HCT116 (cell line): Measurements from ENCODE around the gene KIAA0825. TPM values are rescaled to one million over a fixed set of nuclear protein-coding genes. Genes with fewer than 3 reads are reported as not detected.

ENCODE experiments used
- ATAC-seq: fragments of 200-7000 bp; cut with Tn5 transposase; 2 replicates; pipeline ENCODE4 v1.9.1; 2020; ENCODE audit warnings: mild to moderate bottlenecking, moderate library complexity
- BruUV-seq: library from RNA; stranded (reverse); fragments of 400-500 nt; replicated peaks from 2 replicates; lab custom pipeline; 2021; lab: Mats Ljungman, UMichigan
- CTCF ChIA-PET: fragments of 300-600 bp; sonication (Branson Sonifier 250); formaldehyde crosslinking; loops from one replicate; lab custom pipeline; 2021; ENCODE audit warnings: antibody characterized with exemption; lab: Charles Lee
- POLR2A ChIA-PET: fragments of 300-600, 350-600 bp; sonication (Branson Sonifier 250); formaldehyde crosslinking; loops from one replicate; lab custom pipeline; 2021; ENCODE audit warnings: antibody characterized with exemption; lab: Charles Lee
- RAD21 ChIA-PET, 2 experiments: fragments of 300-600 bp; sonication (Branson Sonifier 250); formaldehyde crosslinking; loops; one replicate each; lab custom pipeline; 2023; ENCODE audit warnings: low total read pairs in 2 of 2; ENCODE audit not compliant: uncharacterized antibody in 2 of 2, unreplicated experiment in 2 of 2, low non-redundant PET in 1 of 2; lab: Charles Lee
- DNase-seq: peaks from one replicate; pipeline ENCODE4 v3.0.0-alpha.2; 2010; ENCODE audit warnings: low read depth, low spot score
- H2AFZ ChIP-seq: fragments of 200-600 bp; shearing (Covaris generic), sonication (generic); 2 replicates; pipeline ENCODE4 v1.6.1; 2017; ENCODE audit warnings: low read depth, mixed run types, mixed read lengths, antibody characterized with exemption, low read length; ENCODE audit not compliant: poor library complexity, severe bottlenecking
- H3K27ac ChIP-seq: 2 replicates; pipeline ENCODE4 v1.5.1; 2012; ENCODE audit warnings: low read depth, low read length
- H3K27me3 ChIP-seq: fragments of 200-600 bp; sonication (generic); 2 replicates; pipeline ENCODE4 v1.6.1; 2016; ENCODE audit warnings: mixed run types, low read length, mixed read lengths; ENCODE audit not compliant: insufficient read depth
- H3K36me3 ChIP-seq, 2 experiments: fragments of 200-500 bp in 1 of 2; fragments of 200-600 bp in 1 of 2; sonication (Bioruptor generic) in 1 of 2; sonication (generic) in 1 of 2; 2 replicates each; pipeline versions ENCODE4 v1.5.1 to v1.6.1; 2014 to 2016; ENCODE audit warnings: low read length in 2 of 2, inconsistent platforms in 1 of 2, mixed read lengths in 1 of 2, mixed run types in 1 of 2; ENCODE audit not compliant: insufficient read depth in 2 of 2, control insufficient read depth in 1 of 2
- H3K4me1 ChIP-seq, 2 experiments: fragments of 200-600 bp in 1 of 2; sonication (generic) in 1 of 2; 2 replicates each; pipeline versions ENCODE4 v1.5.1 to v1.6.1; 2012 to 2017; ENCODE audit warnings: low read length in 2 of 2, inconsistent platforms in 1 of 2, mild to moderate bottlenecking in 1 of 2, mixed read lengths in 1 of 2, mixed run types in 1 of 2, moderate library complexity in 1 of 2; ENCODE audit not compliant: insufficient read depth in 2 of 2, control insufficient read depth in 1 of 2
- H3K4me2 ChIP-seq: fragments of 200-600 bp; sonication (generic); 2 replicates; pipeline ENCODE4 v1.6.1; 2017; ENCODE audit warnings: mixed run types, low read length, mixed read lengths
- H3K4me3 ChIP-seq, 2 experiments: fragments of 200-600 bp in 1 of 2; sonication (generic) in 1 of 2; replicated peaks in 1 of 2; 2 replicates each; pipeline ENCODE4 v1.5.1; 2011 to 2016; ENCODE audit warnings: low read length in 2 of 2, control low read depth in 1 of 2, low read depth in 1 of 2, mild to moderate bottlenecking in 1 of 2, mixed read lengths in 1 of 2, mixed run types in 1 of 2
- H3K79me2 ChIP-seq: fragments of 200-600 bp; sonication (generic); 2 replicates; pipeline ENCODE4 v1.6.1; 2017; ENCODE audit warnings: mild to moderate bottlenecking, mixed run types, low read length, moderate library complexity, mixed read lengths; ENCODE audit not compliant: insufficient read depth
- H3K9ac ChIP-seq: fragments of 200-600 bp; sonication (generic); 2 replicates; pipeline ENCODE4 v1.6.1; 2016; ENCODE audit warnings: low read length, mixed read lengths
- H3K9me2 ChIP-seq: fragments of 200-600 bp; sonication (generic), shearing (Covaris generic); 2 replicates; pipeline ENCODE4 v1.6.1; 2017; ENCODE audit warnings: mixed run types, mild to moderate bottlenecking, moderate library complexity; ENCODE audit not compliant: insufficient read depth
- H3K9me3 ChIP-seq, 2 experiments: fragments of 200-500 bp in 1 of 2; fragments of 200-600 bp in 1 of 2; sonication (Bioruptor generic) in 1 of 2; sonication (generic) in 1 of 2; 2 replicates each; pipeline ENCODE4 v1.6.1; 2014 to 2017; ENCODE audit warnings: low read length in 2 of 2, mixed read lengths in 2 of 2, inconsistent platforms in 1 of 2, low read depth in 1 of 2, mild to moderate bottlenecking in 1 of 2, mixed run types in 1 of 2, moderate library complexity in 1 of 2; ENCODE audit not compliant: control insufficient read depth in 1 of 2, insufficient read depth in 1 of 2
- H4K20me1 ChIP-seq: fragments of 200-600 bp; sonication (generic), shearing (Covaris generic); 2 replicates; pipeline ENCODE4 v1.6.1; 2017; ENCODE audit warnings: mixed run types, mild to moderate bottlenecking, moderate library complexity; ENCODE audit not compliant: insufficient read depth
- CBX3 ChIP-seq: IDR thresholded peaks from 2 replicates; pipeline ENCODE4 v1.6.1; 2012; ENCODE audit warnings: low read depth
- EZH2 ChIP-seq: fragments of 200-600 bp; sonication (generic); IDR thresholded peaks from 2 replicates; pipeline ENCODE4 v1.6.1; 2017; ENCODE audit warnings: antibody characterized with exemption, mixed run types
- EZH2phosphoT487 ChIP-seq: fragments of 200-600 bp; IDR thresholded peaks from 2 replicates; pipeline ENCODE4 v1.6.1; 2018; ENCODE audit warnings: antibody characterized with exemption, borderline replicate concordance
- FOSL1 ChIP-seq: IDR thresholded peaks from 2 replicates; pipeline ENCODE4 v1.6.1; 2012; ENCODE audit warnings: low read depth
- JUND ChIP-seq: IDR thresholded peaks from 2 replicates; pipeline ENCODE4 v1.6.1; 2012
- POLR2AphosphoS5 ChIP-seq: IDR thresholded peaks from 2 replicates; pipeline ENCODE4 v1.6.1; 2011; ENCODE audit warnings: mild to moderate bottlenecking, low read depth, low read length, moderate library complexity
- RAD21 ChIP-seq: IDR thresholded peaks from 2 replicates; pipeline ENCODE4 v1.6.1; 2012; ENCODE audit warnings: low read depth, mild to moderate bottlenecking
- SP1 ChIP-seq: IDR thresholded peaks from 2 replicates; pipeline ENCODE4 v1.6.1; 2012; ENCODE audit warnings: low read depth
- YY1 ChIP-seq: IDR thresholded peaks from 2 replicates; pipeline ENCODE4 v1.6.1; 2011; ENCODE audit warnings: low read length, low read depth, moderate library complexity, mild to moderate bottlenecking; ENCODE audit not compliant: insufficient replicate concordance; ENCODE audit errors: extremely low read depth
- intact Hi-C: fragments of 100-400 bp; cut with micrococcal nuclease; formaldehyde crosslinking; loops from 2 replicates; pipeline ENCODE4 v1.10.0; 2022
- total RNA-seq: library from RNA; stranded (reverse); gene quantifications from one replicate; pipeline ENCODE4 v1.2.1, GENCODE V29; 2021; ENCODE audit not compliant: unreplicated experiment
- TF ChIP-seq, protein P1 (sequence below), 3 experiments: fragments of 200-600 bp in 1 of 3; sonication (generic) in 1 of 3; IDR thresholded peaks in 2 of 3; conservative IDR thresholded peaks in 1 of 3; 2 replicates each; pipeline ENCODE4 v1.5.1; 2012 to 2017; ENCODE audit warnings: low read depth in 2 of 3, low read length in 2 of 3, antibody characterized with exemption in 1 of 3, borderline replicate concordance in 1 of 3, control low read depth in 1 of 3, mild to moderate bottlenecking in 1 of 3, mixed read lengths in 1 of 3, mixed run types in 1 of 3, moderate library complexity in 1 of 3; ENCODE audit not compliant: insufficient read depth in 1 of 3
- TF ChIP-seq, protein P2 (sequence below): IDR thresholded peaks from 2 replicates; pipeline ENCODE4 v1.6.1; 2012

KIAA0825 gene
- total RNA-seq, 1 experiment from 2014 or later, result 1.4 TPM

GRCh38 chr5:94157704-94158539, 460.5 kb downstream of the KIAA0825 start:
- no peak overlapping the region for H3K4me3 ChIP-seq
- ATAC-seq (no peak), DNase-seq (no peak)
- no peaks in the 10 kb centered on the region for H3K9me2 ChIP-seq
- no peaks in the 10 kb centered on the region for H3K79me2 ChIP-seq
- ChIA-PET RAD21 (no interaction called here), POLR2A (no interaction called here), CTCF (no interaction called here)
- H2AFZ ChIP-seq, result no peak overlapping the region
- no peaks in the 10 kb centered on the region for H3K36me3 ChIP-seq
- no peak overlapping the region for H3K9ac ChIP-seq
- H3K27me3 ChIP-seq, result no peaks in the 10 kb centered on the region
- H4K20me1 ChIP-seq, result no peaks in the 10 kb centered on the region
- no peak overlapping the region for H3K4me2 ChIP-seq
- no peaks in the 10 kb centered on the region for H3K4me1 ChIP-seq
- TF ChIP-seq, protein P1, sequence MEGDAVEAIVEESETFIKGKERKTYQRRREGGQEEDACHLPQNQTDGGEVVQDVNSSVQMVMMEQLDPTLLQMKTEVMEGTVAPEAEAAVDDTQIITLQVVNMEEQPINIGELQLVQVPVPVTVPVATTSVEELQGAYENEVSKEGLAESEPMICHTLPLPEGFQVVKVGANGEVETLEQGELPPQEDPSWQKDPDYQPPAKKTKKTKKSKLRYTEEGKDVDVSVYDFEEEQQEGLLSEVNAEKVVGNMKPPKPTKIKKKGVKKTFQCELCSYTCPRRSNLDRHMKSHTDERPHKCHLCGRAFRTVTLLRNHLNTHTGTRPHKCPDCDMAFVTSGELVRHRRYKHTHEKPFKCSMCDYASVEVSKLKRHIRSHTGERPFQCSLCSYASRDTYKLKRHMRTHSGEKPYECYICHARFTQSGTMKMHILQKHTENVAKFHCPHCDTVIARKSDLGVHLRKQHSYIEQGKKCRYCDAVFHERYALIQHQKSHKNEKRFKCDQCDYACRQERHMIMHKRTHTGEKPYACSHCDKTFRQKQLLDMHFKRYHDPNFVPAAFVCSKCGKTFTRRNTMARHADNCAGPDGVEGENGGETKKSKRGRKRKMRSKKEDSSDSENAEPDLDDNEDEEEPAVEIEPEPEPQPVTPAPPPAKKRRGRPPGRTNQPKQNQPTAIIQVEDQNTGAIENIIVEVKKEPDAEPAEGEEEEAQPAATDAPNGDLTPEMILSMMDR (IDR thresholded peaks at IDR 0.05 in 2 of 3, conservative IDR thresholded peaks at IDR 0.05 in 1 of 3; ENCODE audit: borderline replicate concordance in 1 of 3, insufficient read depth in 1 of 3, low read depth in 2 of 3, low read length in 2 of 3), result 0 out of 6 replicates have a peak, but pooled peaks of 1 of the 3 experiments have one; percentile 21
- TF ChIP-seq FOSL1, result no peak
- BruUV-seq, result no TSS peak
- no peak overlapping the region for H3K27ac ChIP-seq
- H3K9me3 ChIP-seq, result no peaks in the 10 kb centered on the region
- intact Hi-C loops, result no loop called here

DNA sequence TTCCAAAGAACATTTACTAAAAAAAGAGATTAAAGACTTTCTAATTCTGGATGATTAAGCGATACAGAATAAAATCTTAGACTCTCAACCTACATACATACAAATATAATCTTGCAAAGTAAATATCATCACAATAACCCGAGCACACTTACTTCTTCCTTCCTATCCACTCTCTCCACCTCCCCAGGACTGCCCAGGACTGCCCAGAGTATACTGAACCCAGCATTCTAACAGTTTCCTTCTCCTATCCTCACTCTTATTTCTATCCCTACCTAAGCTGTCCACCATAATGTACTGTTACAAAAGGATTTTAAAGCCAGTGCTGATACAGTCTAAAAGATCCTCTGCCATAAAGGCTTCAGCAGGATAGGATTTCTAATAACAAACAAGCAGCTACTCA, 463.7 kb downstream of the KIAA0825 start:
- no TSS peak for BruUV-seq
- TF ChIP-seq CBX3 (no peak), SP1 (no peak), YY1 (no peak), POLR2AphosphoS5 (no peak), EZH2 (no peak), RAD21 (no peak), EZH2phosphoT487 (no peak), JUND (no peak)
- TF ChIP-seq, protein P2, sequence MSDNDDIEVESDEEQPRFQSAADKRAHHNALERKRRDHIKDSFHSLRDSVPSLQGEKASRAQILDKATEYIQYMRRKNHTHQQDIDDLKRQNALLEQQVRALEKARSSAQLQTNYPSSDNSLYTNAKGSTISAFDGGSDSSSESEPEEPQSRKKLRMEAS, result no peak
- ATAC-seq (no peak), DNase-seq (no peak)
- intact Hi-C loops, result no loop called here
- Histone ChIP-seq H3K4me1 (no peaks in the 10 kb centered on the region), H3K79me2 (no peaks in the 10 kb centered on the region), H3K9ac (no peak overlapping the region), H3K4me2 (no peak overlapping the region), H3K9me2 (no peaks in the 10 kb centered on the region), H2AFZ (no peak overlapping the region), H3K27ac (no peak overlapping the region), H3K36me3 (no peaks in the 10 kb centered on the region), H3K9me3 (no peaks in the 10 kb centered on the region), H3K4me3 (no peak overlapping the region), H4K20me1 (no peaks in the 10 kb centered on the region), H3K27me3 (no peaks in the 10 kb centered on the region)
- ChIA-PET CTCF (no interaction called here), POLR2A (no interaction called here), RAD21 (no interaction called here)
